Measurements from ENCODE around the gene EGFR.

Gene EGFR

DNA sequence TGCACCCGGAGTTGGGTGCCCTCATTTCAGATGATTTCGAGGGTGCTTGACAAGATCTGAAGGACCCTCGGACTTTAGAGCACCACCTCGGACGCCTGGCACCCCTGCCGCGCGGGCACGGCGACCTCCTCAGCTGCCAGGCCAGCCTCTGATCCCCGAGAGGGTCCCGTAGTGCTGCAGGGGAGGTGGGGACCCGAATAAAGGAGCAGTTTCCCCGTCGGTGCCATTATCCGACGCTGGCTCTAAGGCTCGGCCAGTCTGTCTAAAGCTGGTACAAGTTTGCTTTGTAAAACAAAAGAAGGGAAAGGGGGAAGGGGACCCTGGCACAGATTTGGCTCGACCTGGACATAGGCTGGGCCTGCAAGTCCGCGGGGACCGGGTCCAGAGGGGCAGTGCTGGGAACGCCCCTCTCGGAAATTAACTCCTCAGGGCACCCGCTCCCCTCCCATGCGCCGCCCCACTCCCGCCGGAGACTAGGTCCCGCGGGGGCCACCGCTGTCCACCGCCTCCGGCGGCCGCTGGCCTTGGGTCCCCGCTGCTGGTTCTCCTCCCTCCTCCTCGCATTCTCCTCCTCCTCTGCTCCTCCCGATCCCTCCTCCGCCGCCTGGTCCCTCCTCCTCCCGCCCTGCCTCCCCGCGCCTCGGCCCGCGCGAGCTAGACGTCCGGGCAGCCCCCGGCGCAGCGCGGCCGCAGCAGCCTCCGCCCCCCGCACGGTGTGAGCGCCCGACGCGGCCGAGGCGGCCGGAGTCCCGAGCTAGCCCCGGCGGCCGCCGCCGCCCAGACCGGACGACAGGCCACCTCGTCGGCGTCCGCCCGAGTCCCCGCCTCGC lies at the start of gene EGFR:
TSS of gene EGFR (plus strand) at position 657 of the 830 bp plus-strand sequence. CDS start 261 bp downstream, outside the sequence.
- DNase-seq = peak; percentile 90

- DNase-seq = peak; percentile 37
Observed at GRCh38 chr7:54969208-54969967, 49.4 kb upstream of the EGFR start.

GRCh38 chr7:54972733-54973294 lies 46.0 kb upstream of the EGFR start:
- no peak for DNase-seq

GRCh38 chr7:54978364-54979116 lies 40.3 kb upstream of the EGFR start:
- DNase-seq = no peak

DNA sequence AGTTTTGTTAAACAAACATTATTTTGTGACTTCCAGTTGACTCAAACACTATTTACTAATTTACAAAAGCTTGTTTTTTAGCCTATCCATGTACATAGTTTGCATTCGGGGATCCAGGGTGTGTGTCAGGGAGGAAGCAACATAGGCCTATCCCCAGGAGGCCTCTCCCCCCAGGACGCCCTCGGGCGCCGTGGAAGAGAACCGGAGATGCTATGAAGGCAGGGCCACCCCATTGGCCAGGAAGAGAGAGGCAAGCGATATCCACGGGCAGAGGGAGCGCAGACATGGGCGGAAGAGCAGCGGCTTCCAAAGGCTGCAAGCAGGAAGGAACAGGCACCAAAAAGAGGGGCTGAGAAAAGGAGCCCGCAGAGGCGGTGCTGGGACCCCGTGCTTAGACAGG lies 38.3 kb upstream of the EGFR start:
- DNase-seq = no peak

DNA sequence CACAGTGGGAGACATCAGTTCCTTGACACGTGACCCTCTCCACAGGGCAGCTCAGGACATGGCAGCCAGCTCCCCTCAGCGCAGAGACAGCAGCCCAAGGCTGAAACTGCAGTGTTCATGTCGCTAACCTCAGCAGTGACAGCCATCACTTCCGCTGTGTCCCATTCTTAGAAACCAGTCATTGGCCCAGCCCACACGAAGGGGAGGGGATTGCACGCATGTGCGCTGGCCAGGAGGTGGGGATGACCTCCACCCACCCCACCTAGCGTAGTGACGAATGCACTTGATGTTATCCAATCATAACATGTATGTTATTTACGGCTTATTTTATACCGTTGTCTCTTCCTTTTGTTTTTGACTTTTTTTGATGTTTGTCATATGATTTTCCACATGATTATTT lies 36.9 kb upstream of the EGFR start:
- DNase-seq = no peak

GRCh38 chr7:54985426-54986330 lies 33.1 kb upstream of the EGFR start:
- peak; percentile 96 for DNase-seq

DNA sequence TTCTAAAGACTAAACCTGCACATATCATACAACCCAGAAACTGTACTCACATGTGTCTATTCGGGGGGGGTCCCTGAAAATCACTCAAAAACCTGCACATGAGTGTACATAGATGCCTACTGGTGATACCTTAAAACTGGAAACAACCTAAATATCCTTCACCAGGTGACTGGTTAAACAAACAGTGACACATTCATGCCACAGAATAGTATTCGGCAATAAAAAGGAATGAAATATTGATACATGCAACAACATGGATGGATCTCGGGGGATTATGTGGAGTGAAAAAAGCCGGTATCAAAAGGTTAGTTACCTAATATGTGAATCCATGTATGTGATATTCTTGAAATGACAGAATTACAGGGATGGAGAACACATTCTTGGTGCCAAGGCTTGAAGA lies 32.1 kb upstream of the EGFR start:
- DNase-seq = no peak

DNA sequence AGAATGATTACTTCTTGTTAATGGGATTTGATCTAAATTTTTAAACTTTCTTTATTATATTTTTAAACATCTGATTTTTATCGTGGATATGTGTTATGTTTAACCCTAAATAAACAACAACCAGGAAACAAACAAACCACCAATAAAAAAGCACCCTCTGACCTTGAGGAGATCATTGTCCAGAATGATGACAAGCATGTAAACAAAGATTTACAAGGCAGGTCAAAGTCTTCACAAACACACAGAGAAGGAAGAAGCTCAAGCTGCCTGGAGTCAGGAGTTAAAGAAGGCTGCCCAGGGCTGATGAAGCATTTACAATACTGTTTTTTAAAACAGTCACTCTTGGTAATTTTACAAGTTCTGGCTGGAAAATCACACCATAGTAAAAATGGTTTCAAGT lies 31.0 kb upstream of the EGFR start:
- no peak for DNase-seq

- DNase-seq = no peak
Observed at GRCh38 chr7:54988516-54988915, 30.3 kb upstream of the EGFR start.

DNA sequence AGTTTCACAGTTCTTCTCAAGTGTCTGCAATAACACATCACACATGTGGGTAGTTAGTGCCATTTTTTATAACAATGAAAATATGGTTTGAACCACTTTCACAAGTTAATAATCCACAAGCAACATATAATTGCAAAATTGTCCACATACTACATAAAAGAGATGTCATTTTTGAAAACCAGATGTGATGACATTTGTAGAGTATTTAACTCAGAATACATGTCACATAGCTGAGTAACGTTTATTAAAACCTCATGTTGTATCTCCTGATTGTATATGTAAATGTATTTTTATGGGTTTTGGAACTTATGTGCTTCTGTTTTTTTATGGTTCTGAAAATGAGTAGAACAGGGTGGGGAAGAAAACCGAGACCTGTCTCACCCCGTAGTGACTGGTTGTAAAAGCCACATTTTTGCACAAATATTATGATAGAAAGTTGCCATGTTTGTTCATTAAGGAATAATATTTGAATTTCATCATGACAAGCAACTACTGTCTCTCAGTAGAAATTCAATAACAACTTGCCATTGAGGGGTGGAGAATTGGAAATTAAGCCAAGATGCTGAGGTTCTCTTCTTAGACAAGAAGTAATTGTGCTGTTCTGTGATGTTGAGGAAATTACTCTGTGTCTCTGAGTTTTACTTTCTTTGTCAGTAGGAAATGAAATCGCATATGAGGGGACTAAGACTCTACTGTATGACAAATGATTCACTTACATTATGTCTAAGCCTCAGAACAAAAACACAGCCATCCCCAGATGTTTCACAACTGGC lies 29.2 kb upstream of the EGFR start:
- no peak for DNase-seq

DNA sequence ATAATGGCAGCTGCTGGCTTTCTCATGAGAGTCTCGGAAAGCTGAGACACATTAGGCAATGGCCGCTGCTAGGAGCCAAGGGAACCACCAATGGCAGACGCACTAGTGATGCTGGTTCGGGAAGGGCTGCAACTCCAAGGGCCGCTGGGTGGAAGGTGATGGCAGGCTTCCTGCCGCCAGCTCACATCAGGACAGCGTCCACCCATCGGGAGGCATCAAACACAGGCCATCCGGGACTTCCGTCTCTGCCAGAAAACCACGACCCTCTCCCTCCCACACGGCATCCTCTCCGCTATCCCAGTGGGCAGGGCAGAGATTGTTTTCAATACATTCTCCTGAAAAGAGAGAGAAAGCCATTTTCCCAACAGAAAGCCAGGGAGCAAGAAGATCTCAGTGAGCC lies 27.5 kb upstream of the EGFR start:
- DNase-seq = no peak

- peak; percentile 36 for DNase-seq
Observed at GRCh38 chr7:54992871-54993475, 25.8 kb upstream of the EGFR start.

- no peak for DNase-seq
Observed at GRCh38 chr7:54995166-54995565, 23.7 kb upstream of the EGFR start.

DNA sequence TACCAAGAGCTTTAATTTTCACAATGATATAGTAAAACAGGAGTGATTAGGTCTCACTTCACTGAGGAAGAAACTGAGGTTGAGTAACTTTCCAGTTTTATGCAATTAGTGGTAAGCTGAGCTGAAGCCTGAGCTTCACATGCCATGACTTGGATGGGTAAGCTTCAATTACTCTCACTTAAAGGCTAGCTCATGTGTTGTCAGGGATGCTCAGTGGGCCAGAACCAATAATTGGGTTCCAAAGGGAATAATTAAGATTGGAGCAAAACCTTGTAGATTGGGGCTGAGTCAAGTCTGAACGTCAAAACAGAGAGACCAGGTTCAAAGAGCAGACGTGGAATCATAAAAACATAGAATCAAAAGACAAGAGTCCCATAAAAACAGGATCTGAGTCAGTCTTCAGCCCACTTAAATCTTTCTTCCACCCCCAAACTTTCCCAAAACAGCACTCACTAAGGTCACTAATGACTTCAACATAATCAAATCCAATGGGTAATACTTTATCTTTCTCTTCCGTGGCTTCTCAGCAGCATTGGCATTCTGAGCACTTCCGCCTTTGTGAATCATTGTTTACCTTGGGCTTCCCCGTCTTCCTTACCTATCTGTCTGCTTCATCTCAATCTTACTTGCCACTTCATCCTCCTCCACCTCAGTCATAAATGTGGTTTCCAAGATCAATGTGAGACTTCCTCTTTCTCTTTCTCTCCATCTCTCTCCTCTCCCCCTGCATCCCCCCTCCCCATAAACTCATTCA lies 23.0 kb upstream of the EGFR start:
- peak; percentile 88 for DNase-seq

GRCh38 chr7:54996391-54996790 lies 22.4 kb upstream of the EGFR start:
- peak; percentile 14 for DNase-seq

- DNase-seq = no peak
Observed at GRCh38 chr7:55004579-55004978, 14.2 kb upstream of the EGFR start.

DNA sequence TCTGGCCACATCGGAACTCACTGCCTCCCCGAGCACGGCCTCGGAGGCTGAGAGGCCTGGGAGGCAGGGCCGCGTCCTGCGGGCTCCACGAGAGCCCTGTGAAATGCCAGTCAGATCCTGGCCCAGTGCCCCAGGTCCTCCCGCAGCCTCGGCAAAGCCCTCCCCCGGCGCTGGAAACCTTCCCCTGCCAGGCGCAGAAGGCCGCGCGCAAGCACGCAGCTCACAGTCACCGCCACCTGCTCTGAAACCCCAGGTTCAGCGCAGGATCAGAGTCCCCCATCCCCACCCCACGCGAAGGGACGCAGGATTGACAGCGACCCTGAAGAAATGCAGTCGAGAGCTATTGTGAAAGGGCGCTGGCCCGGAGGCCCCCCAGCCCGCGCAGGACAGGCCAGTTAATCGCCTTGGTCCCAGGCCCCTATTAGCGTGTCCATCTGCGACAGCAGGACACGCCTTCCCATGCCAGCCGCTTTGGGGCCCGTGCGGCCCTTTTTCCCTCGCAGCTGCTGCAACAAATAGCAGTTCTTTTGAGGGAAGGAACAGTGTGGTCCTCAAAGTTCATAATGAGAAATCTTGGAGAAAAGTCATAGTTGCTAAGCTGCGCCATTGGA lies 13.5 kb upstream of the EGFR start:
- no peak for DNase-seq

- DNase-seq = no peak
Observed at GRCh38 chr7:55006499-55006898, 12.3 kb upstream of the EGFR start.

GRCh38 chr7:55013851-55014250 lies 5.0 kb upstream of the EGFR start:
- no peak for DNase-seq
